Urinary bladder (tissue), 4 donors: ENCODE measurements around the gene PFN2. TPM values are rescaled to one million over a fixed set of nuclear protein-coding genes. Genes with fewer than 3 reads are reported as not detected.
"Not testable (repeated sequence)": the region's sequence is repeated elsewhere in the genome, so short reads cannot be mapped to it uniquely, and the experiment has no call there.

Source experiments
- DNase-seq: peaks from one replicate; pipeline ENCODE4 v3.0.0-alpha.2; 2015; ENCODE audit errors: extremely low spot score
- H3K27ac ChIP-seq: one replicate; pipeline ENCODE4 v1.5.1; 2013; ENCODE audit warnings: low read depth, mild to moderate bottlenecking, moderate library complexity
- H3K36me3 ChIP-seq: one replicate; pipeline ENCODE4 v1.6.1; 2013; ENCODE audit warnings: mild to moderate bottlenecking, moderate library complexity; ENCODE audit not compliant: insufficient read depth
- H3K4me1 ChIP-seq: one replicate; pipeline ENCODE4 v1.6.1; 2013; ENCODE audit warnings: mild to moderate bottlenecking, moderate library complexity; ENCODE audit not compliant: insufficient read depth
- H3K4me3 ChIP-seq: one replicate; pipeline ENCODE4 v1.5.1; 2013; ENCODE audit warnings: low read depth, low read length
- WGBS: extraction: QIAGEN DNeasy Blood & Tissue Kit; methylation state at CpG from one replicate; pipeline ENCODE4 v1.1.7; 2013; 5-methylcytosine and 5-hydroxymethylcytosine counted together
- polyA plus RNA-seq: library from polyadenylated mRNA; stranded (reverse); fragments of 200-250 nt; gene quantifications from one replicate; pipeline ENCODE4 v1.2.3, GENCODE V29; 2013
- total RNA-seq: library from RNA; depleted of rRNA; stranded (reverse); fragments of >200 nt; gene quantifications from one replicate; pipeline ENCODE4 v1.2.3, GENCODE V29; 2014
- donor health status: healthy with polysubstance abuse.
- donor health status: healthy.

PFN2 gene
- total and polyA plus RNA-seq, 2 donors: 98.9 to 159 TPM

GRCh38 chr3:149958171-149958796 lies 12.4 kb downstream of the PFN2 start:
- Histone ChIP-seq H3K27ac (no peak overlapping the region), H3K4me1 (no peaks in the 10 kb centered on the region), H3K36me3 (no peaks in the 10 kb centered on the region), H3K4me3 (no peak overlapping the region)
- WGBS: 87% methylated on average over 3 of the region's 3 CpGs
- no peak for DNase-seq

- 96% methylated on average over 3 of the region's 3 CpGs for WGBS
- no peak overlapping the region for H3K27ac ChIP-seq
- no peak for DNase-seq
- H3K4me1 ChIP-seq: no peaks in the 10 kb centered on the region
- no peak overlapping the region for H3K4me3 ChIP-seq
- no peaks in the 10 kb centered on the region for H3K36me3 ChIP-seq
Measured at GRCh38 chr3:149957361-149958125, 13.2 kb downstream of the PFN2 start.

GRCh38 chr3:149955449-149955848 lies 15.2 kb downstream of the PFN2 start:
- Histone ChIP-seq H3K4me3 (no peak overlapping the region), H3K4me1 (no peaks in the 10 kb centered on the region), H3K27ac (no peak overlapping the region), H3K36me3 (no peaks in the 10 kb centered on the region)
- DNase-seq: no peak
- 83% methylated on average over 2 of the region's 2 CpGs for WGBS

GRCh38 chr3:149954812-149955211 lies 15.9 kb downstream of the PFN2 start:
- WGBS: 54% methylated on average over 1 of the region's 1 CpG
- no peak for DNase-seq
- no peak overlapping the region for H3K4me3 ChIP-seq
- H3K36me3 ChIP-seq: no peaks in the 10 kb centered on the region
- H3K27ac ChIP-seq: no peak overlapping the region
- no peaks in the 10 kb centered on the region for H3K4me1 ChIP-seq

GRCh38 chr3:149949181-149949580 lies 21.5 kb downstream of the PFN2 start:
- WGBS: 99% methylated on average over 2 of the region's 2 CpGs
- H3K4me3 ChIP-seq: no peak overlapping the region
- H3K4me1 ChIP-seq: no peaks in the 10 kb centered on the region
- no peak overlapping the region for H3K27ac ChIP-seq
- H3K36me3 ChIP-seq: no peaks in the 10 kb centered on the region
- DNase-seq: no peak

- H3K36me3 ChIP-seq: no peaks in the 10 kb centered on the region
- WGBS: 98% methylated on average over 7 of the region's 7 CpGs
- H3K4me1 ChIP-seq: no peaks in the 10 kb centered on the region
- no peak for DNase-seq
- no peak overlapping the region for H3K4me3 ChIP-seq
- no peak overlapping the region for H3K27ac ChIP-seq
Measured at GRCh38 chr3:149947231-149947630, 23.5 kb downstream of the PFN2 start.

GRCh38 chr3:149943966-149944365 lies 26.7 kb downstream of the PFN2 start:
- not testable (repeated sequence) for H3K36me3 ChIP-seq, H3K27ac ChIP-seq, DNase-seq, H3K4me3 ChIP-seq, H3K4me1 ChIP-seq
- 98% methylated on average over 3 of the region's 3 CpGs for WGBS

- no peak overlapping the region for H3K4me3 ChIP-seq
- DNase-seq: no peak
- H3K27ac ChIP-seq: no peak overlapping the region
- H3K36me3 ChIP-seq: peaks cover 2% of the 10 kb centered on the region
- no peaks in the 10 kb centered on the region for H3K4me1 ChIP-seq
Measured at GRCh38 chr3:149942409-149942808, 28.3 kb downstream of the PFN2 start.

GRCh38 chr3:149941946-149942345 lies 28.7 kb downstream of the PFN2 start:
- no peak overlapping the region for H3K27ac ChIP-seq
- H3K36me3 ChIP-seq: peaks cover 2% of the 10 kb centered on the region
- H3K4me3 ChIP-seq: no peak overlapping the region
- DNase-seq: no peak
- H3K4me1 ChIP-seq: no peaks in the 10 kb centered on the region
- WGBS: 95% methylated on average over 1 of the region's 1 CpG

- 96% methylated on average over 2 of the region's 2 CpGs for WGBS
- DNase-seq: no peak
Measured at GRCh38 chr3:149941186-149941585, 29.5 kb downstream of the PFN2 start.

GRCh38 chr3:149938392-149939055 lies 32.2 kb downstream of the PFN2 start:
- not testable (repeated sequence) for DNase-seq, H3K36me3 ChIP-seq, H3K4me3 ChIP-seq, H3K27ac ChIP-seq, H3K4me1 ChIP-seq
- 93% methylated on average over 3 of the region's 3 CpGs for WGBS

More at GRCh38 chr3:149941186-149941585, 29.5 kb downstream of the PFN2 start:
- Histone ChIP-seq H3K27ac (no peak overlapping the region), H3K4me3 (no peak overlapping the region), H3K4me1 (no peaks in the 10 kb centered on the region), H3K36me3 (peaks cover 2% of the 10 kb centered on the region)

GRCh38 chr3:149936812-149937230 lies 33.9 kb downstream of the PFN2 start:
- peak; percentile 2 for DNase-seq
- Histone ChIP-seq H3K4me3 (no peak overlapping the region), H3K36me3 (peaks cover 2% of the 10 kb centered on the region), H3K4me1 (no peaks in the 10 kb centered on the region), H3K27ac (no peak overlapping the region)
- 39% methylated on average over 7 of the region's 7 CpGs for WGBS

- no peak for DNase-seq
- no peak overlapping the region for H3K4me3 ChIP-seq
- H3K4me1 ChIP-seq: no peaks in the 10 kb centered on the region
- peak overlapping the region; percentile 50 for H3K27ac ChIP-seq
- H3K36me3 ChIP-seq: no peaks in the 10 kb centered on the region
Measured at GRCh38 chr3:149934524-149934923, 36.2 kb downstream of the PFN2 start.

- no peak overlapping the region for H3K27ac ChIP-seq
- DNase-seq: no peak
- no peak overlapping the region for H3K4me3 ChIP-seq
- H3K36me3 ChIP-seq: no peaks in the 10 kb centered on the region
- no peaks in the 10 kb centered on the region for H3K4me1 ChIP-seq
Measured at GRCh38 chr3:149933858-149934257, 36.8 kb downstream of the PFN2 start.
